ENCODE measurements around the gene MAP4K3.

- TF ChIP-seq, protein P1, sequence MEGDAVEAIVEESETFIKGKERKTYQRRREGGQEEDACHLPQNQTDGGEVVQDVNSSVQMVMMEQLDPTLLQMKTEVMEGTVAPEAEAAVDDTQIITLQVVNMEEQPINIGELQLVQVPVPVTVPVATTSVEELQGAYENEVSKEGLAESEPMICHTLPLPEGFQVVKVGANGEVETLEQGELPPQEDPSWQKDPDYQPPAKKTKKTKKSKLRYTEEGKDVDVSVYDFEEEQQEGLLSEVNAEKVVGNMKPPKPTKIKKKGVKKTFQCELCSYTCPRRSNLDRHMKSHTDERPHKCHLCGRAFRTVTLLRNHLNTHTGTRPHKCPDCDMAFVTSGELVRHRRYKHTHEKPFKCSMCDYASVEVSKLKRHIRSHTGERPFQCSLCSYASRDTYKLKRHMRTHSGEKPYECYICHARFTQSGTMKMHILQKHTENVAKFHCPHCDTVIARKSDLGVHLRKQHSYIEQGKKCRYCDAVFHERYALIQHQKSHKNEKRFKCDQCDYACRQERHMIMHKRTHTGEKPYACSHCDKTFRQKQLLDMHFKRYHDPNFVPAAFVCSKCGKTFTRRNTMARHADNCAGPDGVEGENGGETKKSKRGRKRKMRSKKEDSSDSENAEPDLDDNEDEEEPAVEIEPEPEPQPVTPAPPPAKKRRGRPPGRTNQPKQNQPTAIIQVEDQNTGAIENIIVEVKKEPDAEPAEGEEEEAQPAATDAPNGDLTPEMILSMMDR (IDR thresholded peaks at IDR 0.05), result no peak
- TF ChIP-seq POLR2A (IDR thresholded peaks at IDR 0.05) (no peak), POLR2AphosphoS5 (IDR thresholded peaks at IDR 0.05) (no peak), EP300 (IDR thresholded peaks at IDR 0.05) (no peak)
Observed at GRCh38 chr2:39218391-39218790, 218.7 kb downstream of the MAP4K3 start.

Measured in upper lobe of left lung (tissue), 4 donors.